ENCODE measurements around the gene SLC37A2.

DNA sequence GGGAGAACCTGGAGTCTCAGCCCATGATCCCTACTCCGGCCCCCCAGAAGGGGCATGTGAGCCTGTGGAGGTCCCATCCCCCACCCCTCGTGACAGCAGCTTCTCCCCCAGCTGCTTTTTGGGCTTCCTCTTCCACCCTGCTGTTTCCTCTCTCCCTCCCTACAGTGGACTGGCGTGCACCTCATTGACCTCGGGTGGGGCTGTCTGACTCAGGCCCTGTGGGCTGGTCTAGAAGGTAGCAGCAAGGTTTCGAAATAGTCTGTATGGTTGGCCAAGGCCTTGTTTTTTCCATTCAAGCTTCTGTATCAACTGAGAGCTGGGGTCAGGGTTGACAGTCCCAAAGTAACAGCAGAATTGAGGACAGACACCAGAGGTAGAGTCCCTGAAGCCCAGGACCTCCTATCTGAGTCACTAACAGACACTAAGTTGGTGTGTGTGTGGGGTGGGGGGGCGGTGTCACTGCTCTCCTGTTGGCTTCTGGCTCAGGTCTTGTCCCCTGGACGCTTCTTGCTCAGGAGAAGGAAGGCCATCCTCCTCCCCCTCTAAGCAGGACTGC, 7.7 kb downstream of the SLC37A2 start:
- TF ChIP-seq, protein P1, sequence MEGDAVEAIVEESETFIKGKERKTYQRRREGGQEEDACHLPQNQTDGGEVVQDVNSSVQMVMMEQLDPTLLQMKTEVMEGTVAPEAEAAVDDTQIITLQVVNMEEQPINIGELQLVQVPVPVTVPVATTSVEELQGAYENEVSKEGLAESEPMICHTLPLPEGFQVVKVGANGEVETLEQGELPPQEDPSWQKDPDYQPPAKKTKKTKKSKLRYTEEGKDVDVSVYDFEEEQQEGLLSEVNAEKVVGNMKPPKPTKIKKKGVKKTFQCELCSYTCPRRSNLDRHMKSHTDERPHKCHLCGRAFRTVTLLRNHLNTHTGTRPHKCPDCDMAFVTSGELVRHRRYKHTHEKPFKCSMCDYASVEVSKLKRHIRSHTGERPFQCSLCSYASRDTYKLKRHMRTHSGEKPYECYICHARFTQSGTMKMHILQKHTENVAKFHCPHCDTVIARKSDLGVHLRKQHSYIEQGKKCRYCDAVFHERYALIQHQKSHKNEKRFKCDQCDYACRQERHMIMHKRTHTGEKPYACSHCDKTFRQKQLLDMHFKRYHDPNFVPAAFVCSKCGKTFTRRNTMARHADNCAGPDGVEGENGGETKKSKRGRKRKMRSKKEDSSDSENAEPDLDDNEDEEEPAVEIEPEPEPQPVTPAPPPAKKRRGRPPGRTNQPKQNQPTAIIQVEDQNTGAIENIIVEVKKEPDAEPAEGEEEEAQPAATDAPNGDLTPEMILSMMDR (conservative IDR thresholded peaks at IDR 0.05 in 1 of 2, IDR thresholded peaks at IDR 0.05 in 1 of 2; ENCODE audit: extremely low read depth in 1 of 2, insufficient read depth in 1 of 2, low read depth in 1 of 2, low read length in 2 of 2) = no peak
- TF ChIP-seq EZH2 (IDR thresholded peaks at IDR 0.05; ENCODE audit: borderline replicate concordance, low read length) = no peak

All from mammary epithelial cell (primary cell).